HG03442 (cell line): ENCODE measurements around the gene SPPL2B.
"Not testable (repeated sequence)": the region's sequence is repeated elsewhere in the genome, so short reads cannot be mapped to it uniquely, and the experiment has no call there.

Experiments used
- ATAC-seq: cut with Tn5 transposase; IDR thresholded peaks from one replicate; pipeline ENCODE4 v1.9.1; 2021; ENCODE audit warnings: mild to moderate bottlenecking, moderate library complexity; ENCODE audit not compliant: unreplicated experiment

Gene SPPL2B, protein sequence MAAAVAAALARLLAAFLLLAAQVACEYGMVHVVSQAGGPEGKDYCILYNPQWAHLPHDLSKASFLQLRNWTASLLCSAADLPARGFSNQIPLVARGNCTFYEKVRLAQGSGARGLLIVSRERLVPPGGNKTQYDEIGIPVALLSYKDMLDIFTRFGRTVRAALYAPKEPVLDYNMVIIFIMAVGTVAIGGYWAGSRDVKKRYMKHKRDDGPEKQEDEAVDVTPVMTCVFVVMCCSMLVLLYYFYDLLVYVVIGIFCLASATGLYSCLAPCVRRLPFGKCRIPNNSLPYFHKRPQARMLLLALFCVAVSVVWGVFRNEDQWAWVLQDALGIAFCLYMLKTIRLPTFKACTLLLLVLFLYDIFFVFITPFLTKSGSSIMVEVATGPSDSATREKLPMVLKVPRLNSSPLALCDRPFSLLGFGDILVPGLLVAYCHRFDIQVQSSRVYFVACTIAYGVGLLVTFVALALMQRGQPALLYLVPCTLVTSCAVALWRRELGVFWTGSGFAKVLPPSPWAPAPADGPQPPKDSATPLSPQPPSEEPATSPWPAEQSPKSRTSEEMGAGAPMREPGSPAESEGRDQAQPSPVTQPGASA

DNA sequence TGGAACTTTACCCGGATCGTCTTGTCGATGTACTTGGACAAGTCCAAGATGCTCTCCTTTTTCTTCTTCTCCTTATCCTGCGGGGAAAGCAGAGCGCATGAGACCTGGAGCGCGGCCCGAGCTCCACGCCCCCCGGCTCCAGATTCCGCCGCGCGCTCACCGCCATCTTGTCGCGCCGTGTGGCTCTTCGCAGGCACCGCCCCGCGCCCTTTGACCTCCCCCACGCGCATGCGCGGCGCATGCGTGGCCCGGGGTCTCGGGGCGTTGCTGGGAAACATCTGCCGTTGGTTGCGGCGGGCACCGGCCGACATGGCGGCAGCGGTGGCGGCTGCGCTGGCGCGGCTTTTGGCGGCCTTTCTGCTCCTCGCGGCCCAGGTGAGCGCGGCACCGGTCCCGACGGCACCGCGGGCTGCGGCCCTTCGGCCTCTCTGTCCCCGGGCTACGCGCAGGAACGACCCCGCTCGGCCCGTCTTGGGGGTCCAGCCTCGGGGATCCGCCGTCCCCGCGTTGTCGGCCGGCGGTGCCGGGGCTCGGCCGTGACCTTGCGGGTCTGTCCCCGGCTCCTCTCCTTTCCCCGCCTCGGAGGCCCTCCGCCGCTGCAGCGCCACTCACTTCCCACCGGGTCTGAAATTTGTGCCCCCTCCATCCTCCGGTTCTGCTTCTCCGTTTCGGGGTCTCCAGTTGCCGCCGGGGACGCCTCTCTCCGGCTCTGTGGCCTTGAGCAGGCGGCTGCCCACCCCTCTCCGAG lies at the start of gene SPPL2B, which contains the start of gene LSM7:
SPPL2B (plus strand) TSS at position 284 of the 748 bp plus-strand sequence; CDS start at position 310, 26 bp downstream.
LSM7 (minus strand) TSS at position 186 of the 748 bp plus-strand sequence; CDS start at position 166, 20 bp downstream.
- ATAC-seq = peak; percentile 69

DNA sequence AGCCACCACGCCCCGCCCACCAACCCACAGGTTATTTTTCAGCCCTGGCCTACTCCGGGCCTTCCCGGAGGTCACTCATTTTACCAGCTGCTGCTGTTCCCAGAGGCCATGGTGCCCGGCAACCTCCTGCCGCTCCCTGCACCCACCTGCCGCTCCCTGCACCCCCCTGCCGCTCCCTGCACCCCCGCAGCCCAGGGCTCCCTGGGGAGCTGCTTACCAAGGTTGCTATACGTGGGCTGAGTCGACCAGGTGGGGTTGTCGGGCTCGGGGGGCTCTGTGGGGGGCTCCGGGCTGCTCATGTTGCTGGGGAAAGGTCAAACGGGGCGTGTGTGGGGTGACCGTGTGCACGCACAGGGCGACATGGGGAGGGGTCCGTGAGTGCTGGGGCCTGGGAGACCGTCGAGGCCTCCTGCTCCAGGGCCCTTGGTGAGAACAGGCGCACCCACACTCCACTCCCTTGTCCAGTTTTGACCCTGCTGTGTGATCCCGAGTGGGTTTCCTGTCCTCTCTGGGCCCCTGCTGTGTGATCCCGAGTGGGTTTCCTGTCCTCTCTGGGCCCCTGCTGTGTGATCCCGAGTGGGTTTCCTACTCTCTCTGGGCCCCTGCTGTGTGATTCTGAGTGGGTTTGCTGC lies 47.7 kb upstream of the SPPL2B start:
- no peak for ATAC-seq

DNA sequence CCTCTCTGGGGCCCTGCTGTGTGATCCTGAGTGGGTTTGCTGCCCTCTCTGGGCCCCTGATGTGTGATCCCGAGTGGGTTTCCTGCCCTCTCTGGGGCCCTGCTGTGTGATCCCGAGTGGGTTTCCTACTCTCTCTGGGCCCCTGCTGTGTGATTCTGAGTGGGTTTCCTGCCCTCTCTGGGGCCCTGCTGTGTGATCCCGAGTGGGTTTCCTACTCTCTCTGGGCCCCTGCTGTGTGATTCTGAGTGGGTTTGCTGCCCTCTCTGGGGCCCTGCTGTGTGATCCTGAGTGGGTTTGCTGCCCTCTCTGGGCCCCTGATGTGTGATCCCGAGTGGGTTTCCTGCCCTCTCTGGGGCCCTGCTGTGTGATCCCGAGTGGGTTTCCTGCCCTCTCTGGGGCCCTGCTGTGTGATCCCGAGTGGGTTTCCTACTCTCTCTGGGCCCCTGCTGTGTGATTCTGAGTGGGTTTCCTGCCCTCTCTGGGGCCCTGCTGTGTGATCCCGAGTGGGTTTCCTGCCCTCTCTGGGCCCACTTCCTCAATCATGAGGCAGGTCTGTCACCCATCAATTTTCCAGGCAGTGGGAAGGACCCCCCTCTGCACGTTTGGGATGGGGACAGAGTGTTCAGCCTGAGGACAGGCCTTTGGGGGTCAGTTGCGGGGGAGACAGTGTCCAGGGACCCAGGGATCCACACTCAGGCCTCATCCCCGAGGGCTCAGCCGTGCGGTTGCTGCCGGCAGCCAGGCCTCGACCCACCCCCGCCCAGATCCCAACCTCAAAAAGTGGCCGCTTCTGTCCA lies 47.0 kb upstream of the SPPL2B start:
- ATAC-seq = not testable (repeated sequence)

DNA sequence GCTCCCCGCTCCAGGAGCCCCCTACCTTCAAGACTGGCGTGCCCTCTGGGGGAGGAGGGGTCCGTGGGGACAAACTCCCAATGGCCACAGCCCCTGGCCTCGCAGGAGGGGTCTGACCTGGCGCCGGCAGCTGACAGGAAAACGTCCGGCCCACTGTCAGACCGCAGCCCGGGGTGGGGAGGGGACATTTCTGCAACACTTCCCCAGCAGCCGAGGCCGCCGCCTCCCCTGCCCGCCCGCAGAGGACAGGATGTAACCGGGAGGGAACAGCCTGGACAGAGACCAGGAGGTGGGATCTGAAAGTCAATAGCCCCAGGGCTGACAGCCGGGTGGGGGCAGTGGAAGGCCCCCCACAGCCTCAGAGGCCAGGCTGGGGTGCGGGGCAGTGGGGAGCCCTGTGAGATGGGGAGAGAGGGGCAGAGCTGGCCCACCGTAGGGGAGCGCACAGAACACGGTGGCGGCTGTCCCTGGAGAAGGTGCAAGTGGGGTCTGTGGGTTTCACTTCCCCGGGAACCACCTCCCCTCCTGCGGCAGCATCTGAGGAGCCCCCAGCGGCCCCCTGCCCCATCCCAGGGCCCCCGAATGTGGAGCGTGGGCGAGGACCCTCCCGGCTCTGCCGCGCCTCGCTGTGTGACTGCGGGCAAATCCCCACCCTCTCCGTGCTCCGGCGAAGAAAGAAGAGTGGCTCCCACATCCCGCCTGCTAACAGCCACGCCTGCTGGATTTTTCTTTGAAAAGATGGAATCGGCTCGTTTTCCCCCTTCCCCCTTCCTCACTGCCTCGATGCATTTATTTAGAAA lies 46.2 kb upstream of the SPPL2B start, which contains the start of gene PEAK3:
PEAK3 (minus strand) TSS at position 114 of the 800 bp plus-strand sequence. CDS start 1,244 bp downstream, outside the sequence.
- ATAC-seq = no peak

DNA sequence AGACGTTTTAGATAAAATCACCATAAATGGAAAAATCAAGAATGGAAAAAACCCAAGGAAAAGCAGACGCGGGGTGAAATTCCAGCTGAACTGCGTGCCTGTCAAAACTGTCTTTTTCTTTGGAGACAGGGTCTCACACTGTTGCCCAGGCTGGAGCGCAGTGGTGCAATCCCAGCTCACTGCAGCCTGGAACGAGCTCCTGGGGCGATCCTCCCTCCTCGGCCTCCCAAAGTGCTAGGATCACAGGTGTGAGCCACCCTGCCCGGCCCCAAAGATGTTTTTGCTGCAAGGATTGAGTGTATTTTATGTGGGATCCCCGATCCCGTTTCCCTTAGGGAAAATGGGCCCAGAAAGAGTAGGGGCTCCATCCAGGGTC lies 45.6 kb upstream of the SPPL2B start:
- ATAC-seq = no peak

DNA sequence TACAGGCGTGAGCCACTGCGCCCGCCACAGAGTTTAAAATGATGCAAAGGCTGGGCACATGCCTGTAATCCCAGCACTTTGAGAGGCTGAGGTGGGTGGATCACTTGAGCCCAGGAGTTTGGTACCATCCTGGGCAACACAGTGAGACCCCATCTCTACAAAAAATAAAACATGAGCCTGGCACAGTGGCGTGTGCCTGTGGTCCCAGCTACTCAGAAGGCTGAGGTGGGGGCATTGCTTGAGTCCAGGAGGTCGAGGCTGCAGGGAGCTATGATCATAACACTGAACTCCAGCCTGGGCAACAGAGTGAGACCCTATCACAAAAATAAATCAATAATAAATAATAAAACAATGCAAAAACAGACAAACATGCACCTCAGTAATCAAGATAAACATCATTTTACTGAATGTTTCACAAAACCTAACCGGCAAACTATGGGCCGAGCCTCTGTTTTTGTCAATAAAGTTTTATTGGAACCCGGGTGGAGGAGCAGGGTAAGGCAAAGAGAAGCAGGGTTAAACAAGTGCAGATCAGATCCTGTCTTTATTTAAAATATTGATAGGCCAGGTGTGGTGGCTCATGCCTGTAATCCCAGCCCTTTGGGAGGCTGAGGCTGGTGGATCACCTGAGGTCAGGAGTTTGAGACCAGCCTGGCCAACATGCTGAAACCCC lies 44.5 kb upstream of the SPPL2B start:
- no peak for ATAC-seq

DNA sequence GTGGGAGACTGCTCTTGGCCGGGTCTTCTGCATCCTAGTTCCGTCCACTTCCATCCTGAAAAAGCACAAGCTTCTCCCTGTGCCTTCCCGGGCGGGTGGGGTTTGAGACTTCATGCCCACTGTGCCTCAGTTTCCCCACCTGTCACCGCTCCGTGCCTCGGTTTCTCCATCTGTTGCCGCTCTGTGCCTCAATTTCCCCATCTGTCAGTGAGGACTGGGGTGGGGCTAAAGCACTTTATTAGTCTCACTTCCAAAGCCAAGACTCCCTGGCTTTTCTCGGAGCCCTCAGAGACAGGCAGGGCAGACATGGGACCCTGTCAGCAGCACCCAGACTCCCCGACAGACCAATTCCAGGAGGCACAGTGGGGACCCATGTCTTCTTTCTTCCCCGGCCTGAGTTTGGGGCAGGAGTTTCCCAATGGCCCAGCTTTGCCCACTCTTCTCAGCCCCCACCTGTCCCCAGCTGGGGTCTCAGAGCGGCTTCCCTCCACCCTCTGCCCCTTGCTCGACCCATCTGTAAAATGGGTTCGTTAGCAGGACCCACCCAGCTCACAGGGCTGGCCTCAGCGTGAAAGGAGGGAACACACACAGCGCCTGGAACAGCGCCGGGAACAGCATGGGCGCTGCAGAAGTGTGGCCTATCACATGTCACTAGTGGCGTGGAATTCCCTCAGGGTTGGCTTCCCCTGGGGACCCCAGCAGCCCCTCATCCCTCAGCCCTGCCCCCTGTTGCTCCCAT lies 41.9 kb upstream of the SPPL2B start:
- no peak for ATAC-seq

DNA sequence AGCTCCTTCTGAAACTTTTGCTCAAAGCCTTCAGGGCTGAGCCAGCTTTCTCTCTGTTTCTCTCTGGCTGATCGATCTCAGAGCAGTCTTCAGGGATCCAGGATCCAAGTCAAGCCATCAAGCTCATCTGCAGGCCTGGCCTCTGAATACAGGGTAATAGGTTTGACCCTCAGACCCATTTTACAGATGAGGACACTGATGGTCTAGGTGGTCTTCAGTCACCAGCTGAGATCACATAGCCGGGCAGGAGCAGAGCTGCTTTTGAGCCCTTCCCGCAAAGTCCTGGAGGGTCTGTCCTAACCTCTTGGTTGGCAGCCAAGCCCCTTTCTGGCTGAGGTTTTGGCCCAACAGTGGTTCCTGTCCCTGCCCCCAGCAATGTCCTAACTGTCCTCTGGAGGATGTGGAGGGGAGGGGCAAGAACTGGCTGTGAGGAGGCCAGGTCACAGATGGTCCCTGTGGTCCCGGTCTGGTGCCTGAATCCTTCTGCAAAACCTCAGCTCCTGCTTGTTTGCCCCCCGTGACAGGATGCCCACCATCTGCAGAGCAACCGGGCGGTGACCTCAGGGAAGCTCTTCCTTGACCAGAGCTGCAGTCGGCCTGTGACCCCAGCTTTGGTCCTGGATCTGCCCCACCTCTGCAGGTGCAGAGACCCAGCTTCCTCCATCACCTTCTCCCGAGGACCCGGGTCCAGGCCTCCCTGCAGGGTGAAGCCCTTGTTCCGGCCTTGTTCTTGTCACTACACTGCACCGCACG lies 40.7 kb upstream of the SPPL2B start:
- no peak for ATAC-seq

DNA sequence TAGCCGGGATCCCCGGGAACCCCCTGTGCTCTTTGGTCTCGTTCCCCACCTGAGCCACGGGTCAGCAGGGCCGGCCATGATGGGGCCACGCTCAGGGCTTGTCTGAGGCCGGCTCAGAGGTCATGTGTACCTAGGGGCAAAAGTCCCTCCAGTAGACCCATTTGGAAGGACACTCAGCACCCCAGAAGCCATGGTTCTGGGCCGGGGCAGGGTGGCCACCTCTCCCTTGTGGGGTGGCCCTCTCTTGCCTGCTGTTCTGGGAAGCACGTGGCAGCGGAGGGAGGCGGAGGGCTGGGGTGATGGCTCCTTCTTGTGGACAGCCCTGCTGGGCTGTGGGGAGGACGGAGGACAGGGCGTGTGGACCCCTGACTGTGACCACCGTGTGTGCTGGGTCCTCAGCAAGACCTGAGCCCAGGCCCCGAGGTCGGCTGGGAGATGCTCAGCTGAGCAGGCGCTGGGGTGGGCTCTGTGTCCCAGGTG lies 40.1 kb upstream of the SPPL2B start:
- no peak for ATAC-seq

DNA sequence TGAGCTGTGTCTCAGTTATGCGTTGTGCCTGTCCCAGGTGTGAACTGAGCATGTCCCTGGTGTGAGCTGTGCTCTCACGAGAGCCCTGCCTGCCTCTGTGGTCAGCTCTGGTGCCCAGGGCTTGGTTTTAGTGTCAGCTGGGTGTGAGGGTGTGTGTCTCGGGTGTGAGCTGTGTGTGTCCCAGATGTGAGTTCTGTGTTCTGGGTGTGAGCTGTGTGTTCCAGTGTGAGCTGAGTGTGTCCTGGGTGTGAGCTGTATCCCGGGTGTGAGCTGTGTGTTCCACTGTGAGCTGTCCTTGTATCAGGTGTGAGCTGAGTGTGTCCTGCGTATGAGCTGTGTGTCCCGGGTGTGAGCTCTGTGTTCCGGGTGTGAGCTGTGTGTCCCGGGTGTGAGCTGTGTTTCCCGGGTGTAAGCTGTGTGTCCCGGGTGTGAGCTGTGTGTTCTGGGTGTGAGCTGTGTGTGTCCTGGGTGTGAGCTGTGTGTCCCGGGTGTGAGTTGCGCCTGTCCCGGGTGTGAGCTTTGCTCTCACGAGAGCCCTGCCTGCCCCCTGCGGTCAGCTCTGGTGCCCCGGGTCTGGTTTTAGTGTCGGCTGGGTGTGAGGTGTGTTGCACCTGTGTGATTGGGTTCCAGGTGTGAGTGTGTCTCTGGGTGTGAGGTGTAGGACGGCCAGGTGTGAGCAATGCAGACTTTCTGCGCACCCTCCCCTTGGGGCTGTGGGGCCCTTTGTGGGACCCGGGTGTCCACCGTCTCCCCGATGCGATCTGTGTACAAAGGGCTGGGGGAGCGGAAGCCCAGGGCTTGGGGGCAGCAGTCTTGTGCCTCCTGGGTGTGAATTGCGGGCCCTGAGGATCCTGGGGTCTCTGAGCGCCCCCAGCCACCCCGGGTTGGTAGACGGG lies 39.4 kb upstream of the SPPL2B start:
- ATAC-seq = no peak

DNA sequence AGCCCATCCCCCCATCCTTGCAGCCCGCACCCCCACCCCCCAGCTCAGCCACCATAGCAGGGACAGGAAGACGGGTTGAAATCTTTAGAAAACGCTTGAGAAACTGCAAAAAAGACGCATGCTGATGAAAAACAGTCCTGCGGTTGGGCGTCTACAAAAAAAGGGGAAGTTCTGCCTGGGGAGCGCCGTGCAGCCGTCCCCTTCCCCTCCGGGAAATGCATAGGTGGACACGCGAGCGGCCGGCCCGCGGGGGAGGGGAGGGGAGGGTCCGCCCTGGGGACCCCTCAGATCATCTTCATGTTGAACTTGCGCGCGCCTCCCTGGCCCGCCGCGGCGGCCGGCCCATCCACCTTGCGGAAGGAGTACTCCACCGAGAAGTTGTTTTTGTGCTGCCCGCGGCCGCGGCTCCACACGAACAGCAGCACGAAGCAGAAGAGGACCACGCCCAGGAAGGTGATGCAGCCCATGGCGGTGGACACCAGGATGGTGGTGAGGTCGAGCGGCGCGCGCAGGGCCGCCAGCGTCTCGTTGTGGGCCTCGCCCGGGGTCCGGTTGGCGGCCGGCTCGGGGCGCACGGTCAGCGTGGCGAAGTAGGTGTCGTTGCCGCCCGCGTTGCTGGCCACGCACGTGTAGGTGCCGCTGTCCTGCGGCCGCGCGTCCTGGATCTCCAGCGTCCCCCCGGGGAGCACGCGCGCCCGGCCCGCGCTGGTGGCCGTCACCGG lies 38.6 kb upstream of the SPPL2B start:
- ATAC-seq = no peak

DNA sequence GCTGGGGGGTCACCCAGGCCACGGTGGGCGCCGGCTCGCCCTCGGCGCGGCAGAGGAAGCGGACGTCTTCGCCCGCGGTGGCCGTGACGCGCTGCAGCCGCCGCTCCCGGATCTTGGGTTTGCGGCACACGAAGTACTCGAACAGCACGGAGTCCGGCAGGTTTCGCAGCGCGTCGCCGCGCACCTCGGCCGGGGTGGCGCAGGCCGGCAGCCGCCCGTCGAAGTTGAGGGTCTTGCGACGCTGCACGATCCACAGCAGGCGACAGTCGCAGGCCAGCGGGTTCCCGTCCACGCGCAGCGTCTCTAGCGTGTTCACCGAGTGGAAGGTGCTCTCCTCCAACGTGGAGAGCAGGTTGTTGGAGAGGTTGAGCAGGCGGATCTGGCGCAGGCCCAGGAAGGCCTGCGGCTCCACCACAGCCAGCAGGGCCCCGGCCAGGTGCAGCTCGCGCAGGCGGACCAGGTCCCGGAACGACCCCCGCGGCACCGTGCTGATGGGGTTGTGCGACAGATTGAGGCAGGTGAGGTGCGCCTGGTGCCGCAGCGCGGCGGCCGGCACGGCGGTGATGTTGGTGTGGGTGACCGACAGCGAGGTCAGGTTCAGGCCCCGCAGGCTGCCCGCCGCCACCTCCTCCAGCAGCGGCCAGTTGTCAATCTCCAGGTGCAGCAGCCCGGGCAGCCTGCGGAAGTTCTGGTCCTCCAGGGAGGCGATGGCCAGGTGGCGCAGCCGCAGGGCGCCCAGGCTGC lies 37.9 kb upstream of the SPPL2B start:
- ATAC-seq = no peak

DNA sequence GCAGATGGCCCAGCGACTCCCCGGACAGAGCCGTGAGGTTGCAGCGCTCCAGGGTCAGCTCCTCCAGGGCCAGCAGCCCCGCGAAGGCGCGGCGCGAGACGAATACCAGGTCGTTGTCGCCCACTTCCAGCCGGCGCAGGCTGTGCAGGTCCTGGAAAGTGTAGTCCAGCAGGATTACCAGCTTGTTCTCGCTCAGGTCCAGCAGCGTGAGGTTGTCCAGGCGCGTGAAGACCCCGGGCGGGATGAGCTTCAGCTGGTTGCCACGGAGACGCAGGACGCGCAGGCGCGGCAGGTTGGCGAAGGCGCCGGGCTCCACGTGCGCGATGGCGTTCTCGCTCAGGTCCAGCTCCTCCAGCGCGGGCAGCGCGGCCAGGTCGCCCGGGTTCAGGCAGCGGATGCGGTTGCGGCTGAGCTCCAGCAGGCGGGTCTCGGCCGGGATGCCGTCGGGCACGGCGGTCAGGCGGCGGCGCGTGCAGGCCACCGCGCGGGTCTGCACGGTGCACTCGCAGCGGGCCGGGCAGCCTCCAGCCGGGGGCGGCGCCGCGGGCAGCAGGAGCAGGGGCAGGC lies 37.2 kb upstream of the SPPL2B start:
- ATAC-seq = no peak

DNA sequence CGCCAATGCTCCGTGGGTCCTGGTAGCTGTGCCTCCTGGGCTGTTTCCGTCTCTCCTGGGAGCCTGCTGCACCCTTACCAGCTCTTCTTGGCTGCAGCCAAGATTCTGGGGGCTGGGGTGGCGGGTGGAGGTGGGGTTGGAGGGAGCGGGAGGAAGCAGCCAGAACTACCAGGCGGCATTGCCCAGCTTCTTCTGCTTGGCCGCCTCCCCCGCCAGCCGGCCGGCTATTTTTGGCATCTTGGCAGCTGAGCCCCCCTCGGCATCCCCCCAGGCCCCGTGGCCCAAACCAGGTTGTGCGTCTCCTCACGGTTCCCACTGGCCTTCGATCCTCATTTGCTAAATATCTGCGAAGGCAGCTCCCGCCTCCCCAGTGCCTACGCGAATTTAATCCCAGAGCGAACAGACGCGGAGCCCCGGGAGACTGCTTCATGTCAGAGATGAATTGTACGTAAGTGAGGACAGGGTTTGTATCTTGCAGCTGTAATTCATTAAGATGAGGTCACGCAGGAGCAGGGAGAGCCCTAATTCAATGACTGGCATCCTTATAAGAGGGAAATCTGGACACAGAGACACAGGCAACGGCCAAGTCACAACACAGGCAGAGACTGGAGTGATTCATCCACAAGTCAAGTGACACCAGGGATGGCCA lies 33.7 kb upstream of the SPPL2B start:
- no peak for ATAC-seq
